GM19467 (cell line): ENCODE measurements around the gene HEXD.
"Not testable (repeated sequence)": the region's sequence is repeated elsewhere in the genome, so short reads cannot be mapped to it uniquely, and the experiment has no call there.

Experiments used
- ATAC-seq: cut with Tn5 transposase; IDR thresholded peaks from one replicate; pipeline ENCODE4 v1.9.1; 2021; ENCODE audit warnings: mild to moderate bottlenecking, moderate library complexity; ENCODE audit not compliant: unreplicated experiment

HEXD gene

DNA sequence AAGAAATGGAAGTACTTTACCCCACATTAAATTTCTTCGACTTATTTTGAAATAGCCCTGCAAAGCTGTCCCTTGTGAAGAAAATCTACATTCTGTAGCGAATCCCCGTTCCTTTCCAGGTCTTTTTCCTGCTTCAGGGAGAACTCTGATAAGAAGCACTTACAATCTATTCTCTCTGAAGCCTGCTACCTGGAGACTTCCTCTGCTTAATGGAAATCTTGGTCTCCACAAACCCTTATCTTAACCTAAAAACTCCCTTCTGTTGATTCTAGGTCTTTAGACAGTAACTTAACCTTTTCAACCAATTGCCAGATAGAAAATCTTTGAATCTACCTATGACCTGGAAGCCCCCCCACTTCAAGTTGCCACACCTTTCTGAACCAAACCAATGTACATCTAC lies 34.0 kb downstream of the HEXD start:
- ATAC-seq: no peak

DNA sequence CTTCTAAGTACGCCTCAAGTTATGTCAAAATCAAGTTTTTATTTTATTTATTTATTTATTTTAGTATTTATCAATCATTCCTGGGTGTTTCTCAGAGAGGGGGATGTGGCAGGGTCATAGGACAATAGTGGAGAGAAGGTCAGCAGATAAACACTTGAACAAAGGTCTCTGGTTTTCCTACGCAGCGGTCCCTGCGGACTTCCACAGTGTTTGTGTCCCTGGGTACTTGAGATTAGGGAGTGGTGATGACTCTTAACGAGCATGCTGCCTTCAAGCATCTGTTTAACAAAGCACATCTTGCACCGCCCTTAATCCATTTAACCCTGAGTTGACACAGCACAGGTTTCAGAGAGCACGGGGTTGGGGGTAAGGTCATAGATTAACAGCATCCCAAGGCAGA lies 35.0 kb downstream of the HEXD start:
- ATAC-seq: not testable (repeated sequence)

DNA sequence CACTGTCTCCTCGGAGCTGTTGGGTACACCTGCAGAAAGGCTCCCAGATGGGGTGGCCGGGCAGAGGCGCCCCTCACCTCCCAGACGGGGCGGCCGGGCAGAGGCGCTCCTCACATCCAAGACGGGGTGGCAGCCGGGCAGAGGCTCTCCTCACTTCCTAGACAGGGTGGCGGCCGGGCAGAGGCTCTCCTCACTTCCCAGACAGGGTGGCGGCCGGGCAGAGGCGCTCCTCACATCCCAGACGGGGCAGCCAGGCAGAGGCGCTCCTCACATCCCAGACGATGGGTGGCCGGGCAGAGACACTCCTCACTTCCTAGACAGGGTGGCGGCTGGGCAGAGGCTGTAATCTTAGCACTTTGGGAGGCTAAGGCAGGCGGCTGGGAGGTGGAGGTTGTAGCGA lies 35.6 kb downstream of the HEXD start:
- ATAC-seq: not testable (repeated sequence)

DNA sequence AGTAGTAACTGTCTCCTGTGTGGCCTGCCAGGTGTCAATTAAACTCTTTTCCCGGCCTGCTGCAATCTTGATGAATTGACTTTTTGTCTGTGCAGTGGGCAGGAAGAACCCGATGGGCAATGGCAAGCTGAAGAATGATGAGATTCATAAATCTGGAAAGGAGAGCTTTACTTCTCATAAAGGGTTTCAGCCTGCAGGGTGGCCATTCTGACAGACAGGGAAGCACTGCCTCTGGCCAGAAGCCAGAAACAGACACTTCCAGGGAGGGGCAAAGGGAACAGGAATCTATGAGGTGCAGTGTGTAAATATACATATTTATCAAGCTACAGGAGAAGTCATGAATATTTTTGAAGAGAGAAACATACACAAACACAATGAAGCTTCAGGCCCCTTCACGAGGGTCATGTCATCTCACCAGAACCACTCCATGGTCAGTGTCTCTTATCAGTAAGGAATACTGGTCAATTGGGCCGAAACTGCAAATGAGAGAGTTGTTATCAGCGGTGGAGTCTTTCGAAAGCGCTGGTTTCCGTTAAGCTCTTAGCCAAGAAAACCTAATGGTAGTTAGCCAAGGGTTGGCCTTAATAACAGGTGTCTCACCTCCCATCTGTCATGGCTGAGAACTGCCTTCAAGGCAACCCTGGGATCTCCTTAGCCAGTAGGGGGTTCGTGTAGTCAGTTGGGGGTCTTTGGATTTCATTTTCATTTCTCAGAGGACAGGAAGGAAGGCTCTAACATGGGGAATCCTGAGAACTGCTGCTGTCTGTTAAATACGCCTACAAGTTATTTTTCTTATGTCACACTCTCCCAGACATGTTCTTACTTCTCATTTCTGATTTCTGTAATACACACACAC lies 39.2 kb downstream of the HEXD start:
- ATAC-seq: no peak

DNA sequence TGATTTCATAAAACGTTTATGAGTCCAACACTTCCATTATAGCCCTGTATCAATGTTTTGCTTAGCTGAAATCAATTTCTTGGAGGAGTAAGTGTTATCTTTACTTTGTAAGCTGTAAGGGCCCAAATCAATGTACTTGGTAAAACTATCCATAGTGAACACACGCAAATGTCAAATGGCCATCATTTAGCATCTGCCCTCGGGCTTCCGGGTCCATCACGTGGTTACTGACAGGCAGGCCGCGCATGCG lies 39.7 kb downstream of the HEXD start:
- no peak for ATAC-seq

DNA sequence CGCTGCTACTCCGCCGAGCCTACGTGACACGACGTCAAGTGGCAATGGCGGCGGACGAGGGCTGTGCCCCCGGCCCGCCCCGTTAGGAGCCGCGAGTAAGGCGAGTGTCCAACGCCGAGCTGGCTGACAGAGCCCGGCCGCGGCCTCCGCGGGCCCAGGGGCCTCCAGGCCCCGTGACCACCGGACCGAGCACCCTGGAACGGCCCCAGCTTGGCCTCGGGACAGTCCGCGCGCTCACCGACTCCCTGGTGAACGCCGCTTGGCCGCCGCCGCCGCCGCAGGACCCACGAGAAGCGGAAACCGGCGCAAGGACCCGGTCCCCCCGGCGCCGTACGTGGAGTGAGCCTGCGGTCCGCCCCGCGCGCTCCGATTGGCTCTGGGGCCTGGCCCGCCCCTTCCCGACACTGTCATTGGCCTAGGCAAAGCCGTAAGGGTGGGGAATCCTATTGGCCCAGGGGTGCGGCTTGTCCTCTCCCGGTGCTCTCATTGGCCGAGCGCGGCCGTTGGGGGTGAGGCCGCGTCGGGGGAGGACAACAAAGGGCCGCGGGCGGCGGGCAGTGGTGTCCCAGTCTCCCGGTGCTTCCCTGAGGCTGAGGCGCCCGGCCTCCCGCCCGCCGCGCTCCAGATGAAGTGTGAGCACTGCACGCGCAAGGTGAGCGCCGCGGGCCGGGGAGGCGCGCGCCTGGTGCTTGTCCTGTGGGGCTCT lies 40.2 kb downstream of the HEXD start, which contains the start of gene NARF:
TSS of gene NARF (plus strand) at position 563 of the 706 bp plus-strand sequence. CDS start at position 626, 63 bp downstream.
- peak; percentile 92 for ATAC-seq

DNA sequence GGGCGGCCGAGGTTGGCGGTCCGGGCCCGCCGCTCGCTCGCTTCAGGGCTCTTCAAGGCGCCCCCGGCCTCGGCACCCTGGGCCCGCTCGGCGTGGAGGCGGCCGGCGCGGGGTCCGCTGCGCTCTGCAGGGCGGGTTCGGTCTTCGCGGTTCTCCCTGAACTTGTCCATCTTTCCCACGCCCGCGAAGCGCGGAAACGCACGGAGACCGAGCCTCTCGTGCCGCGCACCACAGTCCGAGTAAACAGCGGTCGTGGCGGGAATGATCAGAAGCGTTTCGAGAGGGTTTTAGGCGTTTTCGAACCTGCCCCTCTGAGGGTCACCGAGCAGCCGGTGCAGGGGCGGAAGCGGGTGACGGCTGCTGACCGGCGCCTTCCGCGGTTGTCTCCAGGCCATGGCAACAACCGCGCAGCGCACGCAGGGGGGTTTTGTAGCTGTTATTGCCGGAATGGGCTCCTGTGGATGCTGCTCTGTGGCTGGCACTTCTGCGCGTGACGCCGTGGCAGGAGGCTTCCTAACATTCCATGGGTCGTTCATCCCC lies 40.8 kb downstream of the HEXD start:
- no peak for ATAC-seq

DNA sequence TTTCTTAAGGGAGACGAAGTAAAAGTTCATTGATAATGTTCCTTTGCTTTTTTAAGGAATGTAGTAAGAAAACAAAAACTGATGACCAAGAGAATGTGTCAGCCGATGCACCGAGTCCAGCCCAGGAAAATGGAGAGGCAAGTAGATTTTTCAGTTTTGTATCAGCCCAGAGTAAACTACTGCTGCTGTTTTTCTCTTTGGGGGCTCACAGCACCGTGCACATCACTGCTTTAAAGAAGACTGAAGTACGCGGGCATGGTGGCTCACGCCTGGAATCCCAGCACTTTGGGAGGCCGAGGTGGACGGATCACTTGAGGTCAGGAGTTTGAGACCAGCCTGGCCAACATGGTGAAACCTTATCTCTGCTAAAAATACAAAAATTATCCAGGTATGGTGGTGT lies 41.8 kb downstream of the HEXD start:
- ATAC-seq: not testable (repeated sequence)

DNA sequence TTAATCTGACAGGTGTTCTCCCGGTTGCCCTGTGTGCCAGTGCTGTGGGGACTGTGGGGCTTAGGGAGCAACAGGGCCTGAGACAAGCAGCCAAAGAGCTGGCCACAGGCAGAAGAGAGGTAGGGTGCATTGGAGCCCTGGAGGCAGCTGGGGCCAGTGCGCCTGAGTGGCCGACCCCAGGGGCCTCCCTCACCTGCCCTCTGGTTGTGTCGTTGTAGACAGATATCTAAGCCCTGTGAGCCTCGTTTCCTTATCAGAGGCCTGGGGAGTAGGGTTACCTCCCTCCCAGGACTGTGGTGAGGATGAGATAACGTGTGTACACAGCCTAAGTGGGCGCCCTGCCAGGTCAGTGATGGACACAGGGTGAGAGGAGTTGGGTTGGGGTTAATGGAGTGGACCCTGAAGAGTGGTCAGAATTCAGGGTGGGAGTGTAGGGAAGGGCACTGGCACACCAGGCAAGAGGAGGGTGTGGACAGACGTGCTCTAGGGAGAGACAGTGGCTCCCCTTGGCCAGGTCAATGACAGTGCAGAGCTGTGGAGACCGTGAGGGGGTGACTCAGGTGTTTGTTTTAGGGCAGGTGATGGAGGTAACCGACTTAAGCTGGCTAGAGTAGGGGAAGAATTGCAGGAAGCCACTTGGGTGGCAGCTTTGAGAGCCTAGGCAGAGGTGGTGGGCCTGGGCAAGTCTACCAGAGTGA lies 43.8 kb downstream of the HEXD start:
- ATAC-seq: no peak

DNA sequence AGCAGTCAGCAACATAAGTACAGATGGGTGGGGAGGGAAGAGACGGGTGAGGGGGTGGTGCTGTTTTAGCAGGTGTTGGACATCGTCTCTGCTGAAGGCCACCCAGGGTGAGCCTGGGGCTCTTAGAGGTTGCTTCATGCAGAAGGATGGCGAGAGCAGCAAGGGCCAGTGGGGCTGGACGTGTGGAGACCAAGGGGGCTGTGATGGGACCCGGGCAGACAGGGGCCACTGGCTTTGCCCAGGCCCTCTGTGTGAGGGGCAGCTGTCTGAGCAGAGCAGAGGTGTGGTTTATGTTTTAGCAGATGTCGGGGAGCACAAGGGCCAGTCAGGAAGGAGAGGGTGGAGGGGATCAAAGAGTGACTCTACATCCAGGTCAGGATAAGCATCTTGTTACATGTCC lies 45.2 kb downstream of the HEXD start:
- no peak for ATAC-seq

DNA sequence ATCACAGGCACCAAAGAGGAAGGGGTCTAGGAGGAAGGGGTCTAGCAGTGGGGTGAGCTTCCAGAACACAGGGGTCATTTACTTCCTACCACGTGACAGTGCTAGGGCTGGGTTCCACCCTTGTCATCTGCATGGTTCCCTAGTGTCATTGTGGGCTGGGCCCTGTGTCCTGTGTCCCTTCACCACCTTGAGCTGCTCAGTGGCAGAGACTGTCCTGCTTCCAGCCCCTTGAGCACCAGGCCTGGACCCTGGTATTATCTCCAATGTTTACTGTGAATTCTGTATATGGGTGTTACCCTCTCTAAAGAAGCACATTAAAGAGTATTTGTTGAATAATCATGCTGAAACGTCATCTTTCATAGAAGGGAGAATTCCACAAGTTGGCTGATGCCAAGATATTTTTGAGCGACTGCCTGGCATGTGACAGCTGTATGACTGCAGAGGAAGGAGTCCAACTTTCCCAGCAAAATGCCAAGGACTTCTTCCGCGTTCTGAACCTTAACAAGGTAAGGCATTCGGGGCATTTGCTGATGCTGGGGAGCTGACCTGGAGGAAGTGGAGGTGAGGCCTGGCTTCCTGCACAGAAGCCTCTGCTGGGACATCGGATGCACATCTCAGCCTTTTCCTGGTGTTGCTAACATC lies 45.9 kb downstream of the HEXD start:
- no peak for ATAC-seq

DNA sequence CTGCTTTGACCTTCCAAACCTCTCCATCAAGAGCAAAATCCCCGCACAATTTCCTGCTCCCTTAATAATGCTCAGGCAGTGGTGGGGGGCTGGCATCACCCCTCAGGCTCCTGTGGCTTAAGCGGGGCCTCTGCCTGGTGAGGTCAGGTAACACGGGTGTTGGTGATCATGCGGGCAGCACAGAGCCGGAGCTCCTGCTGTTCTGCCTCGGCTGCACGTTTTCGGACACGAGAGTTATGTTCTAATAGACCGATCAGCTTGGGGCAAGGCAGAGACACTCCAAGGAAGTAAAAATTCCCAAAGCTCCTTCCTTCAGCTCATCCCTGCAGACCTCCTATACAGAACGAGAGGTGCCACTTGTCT lies 46.4 kb downstream of the HEXD start:
- ATAC-seq: no peak

DNA sequence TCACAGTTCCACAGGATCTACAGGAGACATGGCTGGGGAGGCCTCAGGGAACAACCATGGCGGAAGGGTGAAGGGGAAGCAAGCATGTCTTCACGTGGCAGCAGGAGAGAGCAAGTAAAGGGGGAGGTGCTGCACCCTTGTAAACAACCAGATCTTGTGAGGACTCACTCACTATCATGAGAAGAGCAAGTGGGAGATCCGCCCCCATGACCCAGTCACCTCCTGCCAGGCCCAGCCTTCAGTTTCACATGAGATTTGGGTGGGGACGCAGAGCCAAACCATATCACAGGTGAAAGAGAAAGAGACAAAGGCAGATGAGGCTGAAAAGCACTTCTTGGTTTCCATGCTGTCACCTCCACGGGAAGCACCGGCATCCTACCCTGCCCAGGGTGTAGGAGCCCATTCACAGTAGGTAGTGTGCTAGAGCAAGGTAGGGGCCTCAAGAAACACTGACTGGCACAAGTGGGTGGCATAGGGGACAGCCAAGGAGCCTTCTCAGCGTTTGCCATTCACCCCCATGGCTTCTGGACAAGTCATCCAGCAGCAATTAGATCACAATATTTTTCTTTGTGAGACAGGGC lies 47.0 kb downstream of the HEXD start:
- ATAC-seq: no peak

DNA sequence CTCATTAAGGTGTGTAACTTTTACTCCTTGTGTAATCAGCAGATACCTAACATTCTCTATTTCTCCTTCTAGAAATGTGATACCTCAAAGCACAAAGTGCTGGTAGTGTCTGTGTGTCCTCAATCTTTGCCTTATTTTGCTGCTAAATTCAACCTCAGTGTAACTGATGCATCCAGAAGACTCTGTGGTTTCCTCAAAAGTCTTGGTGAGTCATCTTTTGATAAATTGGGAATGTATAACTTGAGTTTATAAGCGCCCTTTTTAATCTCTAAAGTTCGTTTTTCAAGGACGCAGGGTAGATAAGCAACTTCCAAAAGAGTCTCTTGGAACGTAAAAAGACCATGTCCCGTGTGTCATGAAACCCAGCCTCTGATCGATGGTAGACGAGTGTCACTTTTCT lies 50.5 kb downstream of the HEXD start:
- ATAC-seq: no peak

DNA sequence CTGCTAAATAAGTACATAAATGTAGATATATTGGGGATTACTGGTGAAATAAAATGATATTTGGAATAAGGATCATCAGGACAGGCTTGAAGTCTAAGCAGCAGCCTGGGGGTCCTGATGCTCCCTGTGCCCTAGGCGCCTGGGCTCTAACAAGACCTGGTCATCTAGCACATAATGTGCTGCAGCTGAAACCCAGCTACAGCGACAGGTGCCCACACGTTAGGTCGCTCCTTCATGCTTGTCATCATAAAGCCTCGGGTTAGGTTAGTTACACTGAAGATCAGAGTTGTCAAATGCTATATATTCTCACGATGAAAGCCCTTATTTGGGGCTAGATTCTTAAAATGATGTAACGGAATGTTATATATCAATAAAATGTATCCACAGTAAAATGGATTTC lies 51.9 kb downstream of the HEXD start:
- ATAC-seq: no peak

DNA sequence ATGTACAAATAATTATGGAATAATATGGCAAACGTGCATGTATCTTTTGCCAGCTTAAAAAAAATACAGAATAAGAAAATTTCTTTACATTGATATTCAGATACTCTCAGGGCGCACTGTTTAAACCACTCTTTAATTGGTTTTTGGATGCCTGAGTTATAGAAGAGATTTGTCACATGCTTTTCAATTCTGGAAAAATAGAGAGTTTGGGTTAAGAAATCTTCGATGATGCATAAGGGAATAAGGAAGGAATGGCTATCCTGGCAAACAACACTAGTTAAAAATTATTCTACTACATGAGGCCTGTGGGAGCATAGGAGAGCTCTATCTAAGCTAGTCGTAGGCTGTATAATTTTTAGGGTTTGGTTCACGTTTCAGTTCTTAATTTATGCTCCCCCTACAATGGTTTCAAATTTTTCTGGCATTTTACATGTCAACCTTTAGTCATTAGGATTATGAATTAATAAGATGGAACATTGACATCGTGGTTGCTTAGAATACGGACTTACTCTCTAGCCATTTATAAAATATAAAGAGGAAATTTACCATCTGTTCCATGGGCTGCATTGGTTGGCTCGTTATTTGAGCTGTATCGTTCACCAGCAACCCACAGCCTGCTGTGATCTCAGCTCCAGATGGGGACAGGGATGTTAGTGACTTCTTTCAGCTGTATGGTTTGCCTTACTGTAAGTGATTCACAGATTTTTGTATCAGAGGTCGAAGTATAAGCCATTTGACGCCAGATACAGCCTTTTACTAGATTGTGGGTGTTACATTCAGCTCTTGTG lies 56.3 kb downstream of the HEXD start:
- no peak for ATAC-seq

DNA sequence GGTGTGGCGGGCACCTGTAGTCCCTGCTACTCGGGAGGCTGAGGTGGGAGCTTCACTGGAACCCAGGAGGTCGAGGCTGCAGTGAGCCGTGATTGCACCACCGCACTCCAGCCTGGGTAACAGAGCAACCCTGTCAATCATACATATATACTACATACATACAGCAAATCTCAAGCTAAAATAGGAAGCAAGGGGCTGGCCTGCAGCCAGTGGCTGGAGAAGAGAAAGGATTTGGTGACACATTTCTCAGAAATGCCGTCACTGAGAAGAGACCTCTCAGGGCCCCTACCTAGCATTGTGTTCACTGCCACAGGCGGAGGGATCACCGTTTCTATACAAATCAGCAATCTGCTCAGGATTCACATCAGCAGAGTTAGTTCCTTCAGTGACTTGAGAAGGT lies 57.3 kb downstream of the HEXD start:
- ATAC-seq: no peak

DNA sequence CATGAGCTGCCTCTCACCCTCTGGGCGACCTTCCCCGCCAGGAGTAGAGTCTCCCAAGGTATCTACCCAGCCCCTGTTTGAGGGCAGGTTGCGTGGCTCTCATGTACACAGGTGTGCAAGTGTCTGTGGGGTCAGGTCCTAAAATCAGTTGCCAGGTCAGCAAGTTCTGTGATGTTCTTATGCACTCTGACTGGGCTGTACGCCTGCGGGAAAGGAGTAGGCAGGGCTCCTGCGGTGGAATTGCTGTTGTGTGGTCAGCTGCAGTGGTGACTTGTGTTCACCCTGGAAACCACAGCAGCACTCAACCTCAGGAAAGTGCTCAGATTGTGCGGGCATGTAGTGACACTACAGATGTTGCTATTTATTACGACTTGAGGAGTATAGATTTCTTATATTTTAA lies 59.8 kb downstream of the HEXD start:
- ATAC-seq: no peak

DNA sequence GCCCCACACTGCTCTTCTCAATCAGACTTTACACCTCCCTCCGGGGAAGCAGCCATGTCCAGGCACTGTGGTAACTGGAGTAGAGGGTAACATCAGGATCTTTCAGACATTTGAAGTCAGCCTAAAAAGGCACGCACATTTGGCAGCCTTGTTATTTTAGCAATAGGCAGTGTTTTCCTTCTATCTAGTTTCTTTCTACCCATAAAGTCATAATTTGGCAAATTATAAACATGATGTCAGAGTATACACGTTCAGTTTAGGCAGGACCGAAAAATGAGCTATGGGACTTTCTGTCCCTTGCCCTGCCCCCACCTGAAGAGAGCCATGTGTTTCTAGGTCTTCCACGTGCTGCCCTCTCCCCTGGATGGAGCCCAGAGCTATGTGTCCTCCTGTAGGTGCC lies 61.5 kb downstream of the HEXD start:
- ATAC-seq: no peak

DNA sequence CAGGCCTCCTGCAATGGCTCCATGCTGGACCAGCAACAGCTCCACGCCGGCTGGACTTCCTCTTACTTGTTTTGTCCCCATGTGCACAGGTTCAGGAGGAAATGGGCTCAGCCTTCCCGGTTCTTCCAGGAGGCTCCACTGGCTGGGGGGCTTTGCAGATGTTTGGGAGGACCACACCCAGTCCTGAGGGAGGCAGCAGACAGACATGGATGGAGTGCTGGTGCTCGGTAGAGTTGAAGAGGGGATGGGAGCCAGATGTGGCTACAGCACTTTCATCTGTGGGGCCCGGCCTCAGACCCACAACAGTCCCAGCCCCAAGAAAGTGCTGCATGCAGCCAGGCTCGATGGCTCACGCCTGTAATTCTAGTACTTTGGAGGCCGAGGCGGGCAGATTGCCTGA lies 62.2 kb downstream of the HEXD start:
- no peak for ATAC-seq
